ENCODE measurements around the gene EEF2K.

EEF2K gene

GRCh38 chr16:22314661-22315626 lies 108.9 kb downstream of the EEF2K start:
- no peak for DNase-seq (ENCODE audit: low read depth in 1 of 2, low spot score in 1 of 2)

DNA sequence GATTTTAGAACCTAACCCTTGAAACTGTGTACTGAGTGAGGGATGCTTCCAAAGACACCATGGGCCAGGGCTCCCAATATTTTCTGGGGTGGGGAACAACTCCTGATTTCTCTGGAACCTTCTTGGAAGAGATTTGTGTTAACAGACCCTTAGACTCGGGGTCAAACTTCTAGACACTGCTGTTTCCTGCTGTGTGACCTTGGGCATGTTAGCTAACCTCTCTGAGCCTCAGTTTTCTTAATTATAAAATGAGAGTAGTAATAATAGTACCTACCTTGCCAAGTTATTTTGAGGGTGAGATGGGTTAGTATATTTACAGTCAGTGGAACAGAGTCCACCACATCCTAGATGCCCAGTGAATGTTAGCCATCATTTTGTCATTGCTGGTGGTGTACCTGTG lies 109.9 kb downstream of the EEF2K start:
- DNase-seq (ENCODE audit: low read depth in 1 of 2, low spot score in 1 of 2), result no peak

GRCh38 chr16:22316411-22316811 lies 110.3 kb downstream of the EEF2K start:
- DNase-seq (ENCODE audit: low read depth in 1 of 2, low spot score in 1 of 2), result no peak

DNA sequence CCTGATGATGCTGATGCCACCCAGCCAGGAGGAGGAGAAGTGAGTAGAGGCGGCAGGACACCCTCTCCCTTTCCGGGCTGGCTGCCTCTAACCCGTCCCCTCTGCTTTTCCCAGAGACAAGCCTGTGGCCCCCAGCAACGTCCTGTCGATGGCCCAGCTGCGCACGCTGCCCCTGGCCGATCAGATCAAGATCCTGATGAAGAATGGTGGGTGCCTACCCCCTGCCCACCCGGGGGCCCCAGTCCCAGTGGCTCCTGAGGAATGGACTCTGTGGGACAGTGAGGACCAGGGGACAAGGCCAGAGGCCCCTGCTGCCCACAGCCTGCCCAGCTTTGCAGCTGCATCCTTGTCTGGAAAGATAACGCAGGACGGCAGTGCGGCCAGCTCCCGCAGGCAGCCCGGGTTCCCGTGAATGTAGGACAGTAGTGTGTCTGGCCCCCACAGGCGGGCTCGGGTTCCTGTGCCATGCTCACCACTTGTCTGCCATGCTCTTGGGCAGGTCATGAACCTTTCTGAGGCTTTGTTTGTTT lies 111.0 kb downstream of the EEF2K start:
- no peak for DNase-seq (ENCODE audit: low read depth in 1 of 2, low spot score in 1 of 2)

DNA sequence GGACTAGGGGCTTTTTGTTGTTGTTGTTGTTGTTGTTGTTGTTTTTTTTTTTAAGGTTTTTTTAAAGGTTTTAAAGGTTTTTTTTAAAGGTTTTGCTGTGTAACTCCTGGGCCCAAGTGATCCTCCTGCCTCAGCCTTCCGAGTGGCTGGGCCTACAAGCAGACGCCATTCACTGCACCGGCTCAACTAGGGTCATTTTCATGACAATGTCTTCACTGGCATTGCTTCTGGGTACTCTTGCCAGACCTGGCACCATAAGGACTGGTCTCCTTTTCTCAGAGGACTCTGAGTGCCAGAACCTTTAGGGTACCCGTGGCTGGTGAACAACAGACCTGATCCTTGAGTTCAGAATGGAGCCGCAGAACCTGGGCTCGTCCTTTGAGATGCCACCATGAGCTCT lies 111.5 kb downstream of the EEF2K start:
- no peak for DNase-seq (ENCODE audit: low read depth in 1 of 2, low spot score in 1 of 2)

GRCh38 chr16:22318690-22319358 lies 112.7 kb downstream of the EEF2K start:
- peak; percentile 22 to 44 for DNase-seq (ENCODE audit: low read depth in 1 of 2, low spot score in 1 of 2)

GRCh38 chr16:22320572-22321339 lies 114.7 kb downstream of the EEF2K start:
- no peak for DNase-seq (ENCODE audit: low read depth in 1 of 2, low spot score in 1 of 2)

DNA sequence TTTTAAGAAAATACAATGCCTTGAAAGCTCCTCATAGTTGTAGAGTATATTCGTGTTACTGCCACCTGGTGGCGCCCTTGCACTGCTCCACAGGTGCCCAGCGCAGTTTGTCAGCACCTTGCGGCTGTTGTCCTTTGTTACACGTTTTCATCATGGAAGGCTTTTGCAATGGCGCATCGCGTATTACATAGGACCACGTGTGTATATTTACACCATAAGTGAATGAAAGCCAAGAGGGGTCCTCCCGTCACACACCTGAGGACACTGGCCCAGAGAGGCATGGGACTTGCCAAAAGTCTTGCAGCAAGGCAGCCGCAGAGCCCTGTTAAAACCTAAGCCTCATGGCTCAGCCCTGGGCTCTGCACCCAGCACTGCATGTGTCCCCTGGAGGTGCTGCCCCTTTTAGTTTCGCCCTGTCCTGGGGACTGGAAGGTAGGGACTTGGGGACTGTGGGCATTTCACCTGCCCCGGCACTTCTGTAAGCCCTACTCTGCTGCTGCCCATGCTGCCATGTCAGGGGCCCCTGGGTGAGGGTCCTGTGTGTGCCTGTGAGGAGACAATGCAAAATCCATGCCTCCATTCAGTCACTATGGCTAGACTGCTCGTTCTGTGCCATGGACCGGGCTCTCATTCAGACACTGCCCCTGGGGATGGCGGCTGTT lies 115.4 kb downstream of the EEF2K start:
- peak; percentile 52 to 53 for DNase-seq (ENCODE audit: low read depth in 1 of 2, low spot score in 1 of 2)

GRCh38 chr16:22322021-22322471 lies 116.0 kb downstream of the EEF2K start:
- no peak for DNase-seq (ENCODE audit: low read depth in 1 of 2, low spot score in 1 of 2)

GRCh38 chr16:22322741-22323140 lies 116.7 kb downstream of the EEF2K start:
- no peak for DNase-seq (ENCODE audit: low read depth in 1 of 2, low spot score in 1 of 2)

- DNase-seq (ENCODE audit: low read depth in 1 of 2, low spot score in 1 of 2), result no peak
Observed at GRCh38 chr16:22323173-22323958, 117.3 kb downstream of the EEF2K start.

- no peak for DNase-seq (ENCODE audit: low read depth in 1 of 2, low spot score in 1 of 2)
Observed at GRCh38 chr16:22323959-22324786, 118.1 kb downstream of the EEF2K start.

DNA sequence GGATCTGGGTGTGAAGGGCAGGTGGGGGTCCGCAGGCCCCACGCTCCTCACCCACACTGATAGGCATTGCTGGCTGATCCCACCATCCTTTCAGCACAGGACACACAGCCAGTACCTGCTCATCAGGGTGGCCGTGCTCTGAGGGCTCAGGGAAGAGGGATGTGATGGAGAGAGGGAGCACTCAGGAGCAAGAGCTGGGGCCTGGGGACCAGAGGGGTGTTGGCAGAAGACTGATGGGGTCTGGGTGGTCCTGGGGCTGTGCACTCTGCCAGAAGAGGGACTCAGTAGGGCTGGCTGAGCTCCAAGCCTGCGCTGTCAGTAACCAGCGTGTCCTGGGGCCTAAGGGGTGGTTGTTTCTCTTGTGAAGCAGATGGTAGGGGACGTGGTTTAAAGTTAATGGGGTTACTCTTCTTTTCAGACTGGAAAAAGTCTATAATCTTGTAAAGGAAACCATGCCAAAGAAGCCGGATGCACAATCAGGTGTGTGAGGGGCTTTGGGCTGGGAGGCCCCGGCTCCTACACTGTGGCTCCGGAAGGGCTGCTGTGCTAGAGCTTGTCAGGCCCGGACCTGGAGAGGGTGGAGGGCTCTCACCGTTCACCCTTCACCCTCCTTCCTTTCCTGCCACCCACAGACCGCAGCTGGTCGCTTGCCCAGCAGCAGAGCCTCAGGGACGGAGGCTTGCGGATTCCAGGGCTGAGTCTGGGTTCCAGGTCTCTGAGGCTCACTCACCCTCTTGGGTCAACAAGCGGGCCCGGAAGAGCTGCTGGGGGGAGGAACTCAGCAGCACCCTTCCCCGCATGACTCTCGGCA lies 118.9 kb downstream of the EEF2K start:
- no peak for DNase-seq (ENCODE audit: low read depth in 1 of 2, low spot score in 1 of 2)

- DNase-seq (ENCODE audit: low read depth in 1 of 2, low spot score in 1 of 2), result no peak
Observed at GRCh38 chr16:22325598-22326368, 119.7 kb downstream of the EEF2K start.

DNA sequence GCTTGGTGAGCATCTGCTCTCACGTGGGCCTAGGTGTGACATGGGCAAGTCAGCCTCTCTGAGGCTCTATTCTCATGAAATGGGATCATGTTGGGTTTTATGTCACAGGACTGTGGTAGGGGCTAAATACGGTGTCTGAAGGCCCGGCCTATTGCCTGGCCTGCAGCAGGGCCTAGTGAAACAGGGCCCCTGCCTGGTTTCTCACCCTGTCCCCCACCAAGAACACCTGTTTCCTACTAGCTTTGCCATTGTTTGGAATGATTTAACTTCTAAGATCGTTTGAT lies 120.2 kb downstream of the EEF2K start:
- DNase-seq (ENCODE audit: low read depth in 1 of 2, low spot score in 1 of 2), result no peak

DNA sequence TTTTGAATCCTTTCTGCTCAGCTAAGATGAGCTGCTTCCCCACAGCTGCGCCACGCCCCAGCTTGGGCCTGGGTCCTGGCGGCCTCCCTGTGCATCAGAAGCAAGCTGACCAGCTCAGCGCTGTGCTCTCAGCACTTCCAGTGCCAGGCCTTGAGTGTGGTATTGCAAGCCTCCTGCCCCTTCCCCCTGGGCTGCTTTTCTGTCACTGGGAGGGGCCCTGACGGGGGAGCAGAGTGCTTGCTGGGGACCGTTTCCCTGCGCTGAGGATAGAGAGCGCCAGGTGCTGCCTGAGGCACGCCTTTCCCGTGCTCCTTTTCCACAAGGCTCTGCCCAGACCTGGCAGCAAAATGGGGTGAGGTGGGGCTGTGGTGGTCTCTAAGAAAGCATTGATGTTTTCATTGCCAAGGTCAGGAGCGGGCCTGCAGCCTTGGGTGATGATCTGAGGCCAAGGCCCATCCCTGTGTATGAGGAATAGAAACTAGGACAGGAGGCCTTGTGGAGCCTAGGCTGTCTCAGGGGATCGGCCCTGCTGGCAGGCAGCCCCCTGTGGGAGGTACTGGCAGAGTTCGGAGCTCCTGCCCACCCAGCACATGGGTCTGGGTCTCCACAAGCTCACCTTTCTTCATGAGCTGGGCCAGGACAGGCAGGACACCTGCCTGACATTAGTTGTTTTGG lies 120.8 kb downstream of the EEF2K start:
- DNase-seq (ENCODE audit: low read depth in 1 of 2, low spot score in 1 of 2), result no peak

GRCh38 chr16:22327446-22327775 lies 121.3 kb downstream of the EEF2K start:
- no peak for DNase-seq (ENCODE audit: low read depth in 1 of 2, low spot score in 1 of 2)
